Left lung (tissue), 10 donors: Measurements from ENCODE around the gene GRIA3. TPM values are rescaled to one million over a fixed set of nuclear protein-coding genes. Genes with fewer than 3 reads are reported as not detected.

ENCODE experiments used
- ATAC-seq: fragments of 200-7000 bp; cut with Tn5 transposase; one replicate; pipeline ENCODE4 v1.9.1; 2020; ENCODE audit warnings: moderate library complexity
- DNase-seq, 4 donors: peaks; one replicate each; pipeline ENCODE4 v3.0.0-alpha.2; 2013 to 2020
- H3K27ac ChIP-seq, 2 donors: fragments of 200-600 bp; sonication (generic) in 1 of 2; one replicate each; pipeline versions ENCODE4 v1.5.0 to v1.8.0; 2020 to 2021
- H3K27me3 ChIP-seq, 2 donors: fragments of 200-600 bp; sonication (generic) in 1 of 2; one replicate each; pipeline versions ENCODE4 v1.5.0 to v1.8.0; 2020 to 2021
- H3K36me3 ChIP-seq, 2 donors: fragments of 200-600 bp; sonication (generic) in 1 of 2; one replicate each; pipeline versions ENCODE4 v1.5.0 to v1.8.0; 2020 to 2021
- H3K4me1 ChIP-seq, 2 donors: fragments of 200-600 bp; one replicate each; pipeline ENCODE4 v1.8.0; 2021
- H3K4me3 ChIP-seq, 2 donors: fragments of 200-600 bp; sonication (generic) in 1 of 2; one replicate each; pipeline versions ENCODE4 v1.5.0 to v1.8.0; 2020 to 2021; ENCODE audit warnings: mild to moderate bottlenecking in 1 of 2
- H3K9me3 ChIP-seq, 2 donors: fragments of 200-600 bp; sonication (generic) in 1 of 2; one replicate each; pipeline versions ENCODE4 v1.5.0 to v1.8.0; 2020 to 2021
- CTCF ChIP-seq, 2 donors: fragments of 200-600 bp; sonication (generic) in 1 of 2; IDR thresholded peaks; one replicate each; pipeline versions ENCODE4 v1.5.0 to v1.8.0; 2021; ENCODE audit warnings: antibody characterized with exemption in 2 of 2
- intact Hi-C, 2 donors: fragments of 100-400 bp; cut with DNase I; formaldehyde crosslinking; loops; one replicate each; pipeline versions ENCODE4 v1.11.2 to v1.14.2; 2022
- polyA plus RNA-seq, 6 donors: library from polyadenylated mRNA; unstranded; fragments of 120-200 nt; gene quantifications; one replicate each; pipeline ENCODE4 v1.2.1, GENCODE V29; 2013; ENCODE audit not compliant: insufficient read length in 6 of 6
- total RNA-seq, 2 donors: library from RNA; stranded (reverse); fragmentation: NEBNext Ultra II Directional; extraction: Animal tissue kit (Norgen Biotek cat#: 25700); gene quantifications; one replicate each; pipeline ENCODE4 v1.2.1, GENCODE V29; 2021
- donor health status: DM: no; HTN: yes; CAD: no.
- donor health status: DM: no; HTN: no; CAD: no.

The GRIA3 gene
- total and polyA plus RNA-seq, 8 donors: 0.35 to 2.3 (median 0.68) TPM

DNA sequence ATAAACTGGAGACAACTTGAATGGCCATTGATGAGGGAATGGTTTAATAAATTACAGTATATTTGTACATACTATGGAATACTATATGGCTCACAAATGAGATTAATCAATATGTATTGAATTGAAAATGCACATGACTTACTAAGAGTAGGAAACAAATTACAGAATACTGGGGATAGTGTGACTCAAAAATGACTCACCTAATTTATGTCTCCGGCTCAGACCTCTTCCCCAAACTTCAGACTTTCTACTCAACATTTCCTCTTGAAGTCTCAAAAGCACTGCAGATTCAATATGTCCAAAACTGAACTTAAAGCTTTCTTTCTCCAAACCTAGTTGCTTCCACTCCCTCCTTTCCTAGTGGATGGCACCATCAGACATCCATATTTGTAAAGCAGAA is 28.8 kb upstream of the GRIA3 start:
- ATAC-seq: no peak
- H3K4me1 ChIP-seq: no peaks in the 10 kb centered on the region
- no peaks in the 10 kb centered on the region for H3K9me3 ChIP-seq
- H3K36me3 ChIP-seq: no peaks in the 10 kb centered on the region
- no peaks in the 10 kb centered on the region for H3K27me3 ChIP-seq
- no peak for DNase-seq
- intact Hi-C loops: no loop called here
- TF ChIP-seq CTCF (IDR thresholded peaks at IDR 0.05): no peak
- no peak overlapping the region for H3K4me3 ChIP-seq
- H3K27ac ChIP-seq: no peak overlapping the region

GRCh38 chrX:123157586-123157985 is 26.5 kb upstream of the GRIA3 start:
- no peak for TF ChIP-seq CTCF (IDR thresholded peaks at IDR 0.05)
- DNase-seq (no peak), ATAC-seq (no peak)
- Histone ChIP-seq H3K9me3 (peaks cover 0 to 2% of the 10 kb centered on the region in 2 donors), H3K27me3 (no peaks in the 10 kb centered on the region), H3K36me3 (no peaks in the 10 kb centered on the region), H3K27ac (no peak overlapping the region), H3K4me3 (no peak overlapping the region), H3K4me1 (no peaks in the 10 kb centered on the region)
- intact Hi-C loops: no loop called here

DNA sequence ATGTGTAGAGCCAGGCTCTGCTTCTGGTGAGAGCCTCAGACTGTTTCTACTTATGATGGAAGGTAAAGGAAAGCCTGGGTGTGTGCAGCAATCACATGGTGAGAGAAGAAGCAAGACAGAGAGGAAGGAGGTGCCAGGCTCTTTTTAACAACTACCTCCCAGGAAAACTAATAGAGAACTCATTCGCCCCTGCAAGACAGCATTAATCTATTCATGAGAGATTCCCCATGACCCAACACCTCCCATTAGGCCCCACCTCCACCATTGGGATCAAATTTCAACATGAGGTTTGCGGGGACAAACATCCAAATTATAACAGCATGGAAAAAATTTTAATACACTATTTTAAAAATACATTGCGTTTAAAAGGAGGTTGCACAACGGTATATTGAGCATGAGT is 24.7 kb upstream of the GRIA3 start:
- Histone ChIP-seq H3K36me3 (no peaks in the 10 kb centered on the region), H3K4me3 (no peak overlapping the region), H3K4me1 (no peaks in the 10 kb centered on the region), H3K27me3 (no peaks in the 10 kb centered on the region), H3K27ac (no peak overlapping the region), H3K9me3 (peaks cover 0 to 2% of the 10 kb centered on the region in 2 donors)
- intact Hi-C loops: no loop called here
- TF ChIP-seq CTCF (IDR thresholded peaks at IDR 0.05): no peak
- DNase-seq (no peak), ATAC-seq (no peak)

DNA sequence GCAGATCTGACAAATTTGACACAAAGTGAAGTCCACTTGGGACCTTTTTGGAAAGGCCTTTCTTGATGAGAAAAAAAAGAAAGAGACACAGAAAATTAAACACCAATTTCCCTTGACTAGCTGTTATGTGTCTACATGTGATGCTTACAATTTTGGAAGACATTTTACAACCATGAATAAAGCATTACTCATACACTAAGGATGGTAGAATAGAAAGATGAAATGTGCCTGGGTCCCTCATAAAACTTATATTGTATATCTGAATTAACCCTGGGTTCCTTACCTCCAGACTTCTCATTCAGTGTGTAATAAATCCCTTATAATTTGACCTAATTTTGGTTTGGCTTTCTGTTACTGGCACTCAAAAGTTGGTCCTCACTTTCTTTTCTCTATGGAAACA is 16.5 kb upstream of the GRIA3 start:
- H3K27ac ChIP-seq: no peak overlapping the region

GRCh38 chrX:123169247-123169901 is 14.7 kb upstream of the GRIA3 start:
- no peak overlapping the region for H3K27ac ChIP-seq
- ATAC-seq: no peak
- no peak for TF ChIP-seq CTCF (IDR thresholded peaks at IDR 0.05)
- intact Hi-C loops: no loop called here
- DNase-seq: no peak
- no peaks in the 10 kb centered on the region for H3K4me1 ChIP-seq
- no peaks in the 10 kb centered on the region for H3K9me3 ChIP-seq
- no peaks in the 10 kb centered on the region for H3K27me3 ChIP-seq
- no peak overlapping the region for H3K4me3 ChIP-seq
- H3K36me3 ChIP-seq: no peaks in the 10 kb centered on the region

More for the DNA sequence above, 16.5 kb upstream of the GRIA3 start:
- H3K36me3 ChIP-seq: no peaks in the 10 kb centered on the region
- H3K4me3 ChIP-seq: no peak overlapping the region
- ATAC-seq (no peak), DNase-seq (no peak)
- no peak for TF ChIP-seq CTCF (IDR thresholded peaks at IDR 0.05)
- no peaks in the 10 kb centered on the region for H3K9me3 ChIP-seq
- no peaks in the 10 kb centered on the region for H3K27me3 ChIP-seq
- H3K4me1 ChIP-seq: no peaks in the 10 kb centered on the region
- intact Hi-C loops: no loop called here
